CD4-positive, alpha-beta T cell treated with Interleukin-1 beta for 1 hour (primary cell): Measurements from ENCODE around the gene MT4.

Experiments used
- DNase-seq, 2 donors: peaks; one replicate each; pipeline ENCODE4 v3.0.0-alpha.2; 2020 to 2022

MT4 gene

DNA sequence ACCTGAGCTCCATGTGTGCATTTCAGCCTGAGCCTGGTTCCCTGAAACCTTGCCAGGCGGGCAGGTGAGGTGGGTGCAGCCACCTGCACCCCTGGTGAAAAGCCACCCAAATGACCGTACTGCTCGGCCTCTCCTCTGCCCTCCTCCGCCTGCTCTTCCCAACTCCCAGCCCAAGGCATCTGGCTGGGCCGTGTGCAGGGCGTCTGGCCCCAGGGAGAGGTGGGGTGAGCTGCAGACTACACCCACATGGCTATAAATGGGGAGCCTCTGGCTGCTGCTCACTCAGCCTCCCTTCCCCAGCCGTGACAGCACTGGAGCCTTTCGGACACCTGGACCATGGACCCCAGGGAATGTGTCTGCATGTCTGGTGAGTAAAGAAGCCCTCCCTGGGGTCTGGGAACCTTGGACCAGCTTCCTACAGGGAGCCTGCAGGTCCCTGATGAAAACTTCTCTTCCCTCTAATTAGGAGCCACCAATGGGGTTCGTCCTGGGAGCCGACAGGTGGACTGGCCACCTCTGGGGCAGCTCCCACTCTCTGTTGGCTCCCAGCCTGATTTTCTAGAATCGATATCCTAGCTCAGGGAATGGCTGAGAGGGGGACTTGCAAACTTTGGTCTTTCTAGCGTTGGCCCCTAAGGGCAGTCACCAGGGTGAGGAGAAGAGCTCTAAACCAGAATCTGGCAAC, at the start of gene MT4:
Gene MT4 (plus strand): TSS at position 281 of the 685 bp plus-strand sequence. CDS start 56 bp downstream, at position 337.
- DNase-seq: no peak

DNA sequence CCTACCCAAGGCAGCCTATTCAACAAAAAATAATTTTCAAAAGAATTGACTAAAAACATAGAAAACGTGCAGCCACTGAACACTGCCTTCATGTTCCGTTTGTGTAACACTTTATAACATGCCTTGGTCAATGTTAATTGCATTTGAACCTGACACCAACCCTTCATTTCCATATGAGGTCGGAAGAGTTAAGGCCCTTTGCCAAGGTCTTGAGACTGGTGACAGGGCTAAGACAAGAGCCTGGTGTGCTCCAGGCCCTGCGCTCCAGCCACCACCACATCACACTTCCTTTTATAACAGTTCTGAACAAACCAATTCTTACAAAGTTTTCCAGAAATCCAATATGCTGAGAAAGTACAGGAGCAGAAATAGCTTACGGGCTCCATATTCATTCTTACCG, 49.2 kb upstream of the MT4 start:
- no peak for DNase-seq

DNA sequence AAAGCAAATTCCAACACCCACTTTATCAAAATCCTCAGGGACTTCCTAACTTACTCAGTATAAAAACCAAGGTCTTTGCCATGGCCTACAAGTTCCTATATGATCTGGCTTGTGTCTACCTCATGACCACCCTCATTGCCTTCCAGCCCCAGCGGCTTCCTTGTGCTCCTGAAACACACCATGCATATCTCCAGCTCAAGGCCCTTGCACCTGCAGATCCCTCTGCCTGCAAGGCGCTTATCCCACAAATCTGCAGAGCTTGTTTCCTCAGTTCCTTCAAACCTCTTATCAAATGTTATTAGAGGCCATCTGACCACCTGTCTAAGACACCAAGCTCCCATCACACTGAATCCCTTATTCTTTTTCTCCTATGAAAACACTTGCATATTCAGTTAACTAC, 47.7 kb upstream of the MT4 start:
- no peak for DNase-seq

DNA sequence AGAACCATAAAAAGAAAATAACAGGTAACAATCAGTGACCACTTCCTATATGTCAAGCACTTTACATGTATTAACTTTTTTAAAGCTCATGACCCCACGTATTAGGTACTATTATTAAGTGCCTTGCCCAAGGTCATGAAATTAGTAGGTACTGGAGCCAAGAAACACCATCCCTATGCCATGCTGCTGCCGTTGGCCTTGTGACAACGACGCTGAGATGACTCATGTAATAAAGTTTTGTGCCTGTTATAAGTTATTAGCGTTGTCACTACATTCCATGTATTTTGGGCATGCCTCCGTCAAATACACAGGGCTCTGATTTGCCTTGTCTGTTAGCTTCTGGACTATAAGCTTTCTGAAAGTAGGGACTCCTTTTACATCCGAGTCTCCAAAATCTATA, 46.4 kb upstream of the MT4 start:
- no peak for DNase-seq

DNA sequence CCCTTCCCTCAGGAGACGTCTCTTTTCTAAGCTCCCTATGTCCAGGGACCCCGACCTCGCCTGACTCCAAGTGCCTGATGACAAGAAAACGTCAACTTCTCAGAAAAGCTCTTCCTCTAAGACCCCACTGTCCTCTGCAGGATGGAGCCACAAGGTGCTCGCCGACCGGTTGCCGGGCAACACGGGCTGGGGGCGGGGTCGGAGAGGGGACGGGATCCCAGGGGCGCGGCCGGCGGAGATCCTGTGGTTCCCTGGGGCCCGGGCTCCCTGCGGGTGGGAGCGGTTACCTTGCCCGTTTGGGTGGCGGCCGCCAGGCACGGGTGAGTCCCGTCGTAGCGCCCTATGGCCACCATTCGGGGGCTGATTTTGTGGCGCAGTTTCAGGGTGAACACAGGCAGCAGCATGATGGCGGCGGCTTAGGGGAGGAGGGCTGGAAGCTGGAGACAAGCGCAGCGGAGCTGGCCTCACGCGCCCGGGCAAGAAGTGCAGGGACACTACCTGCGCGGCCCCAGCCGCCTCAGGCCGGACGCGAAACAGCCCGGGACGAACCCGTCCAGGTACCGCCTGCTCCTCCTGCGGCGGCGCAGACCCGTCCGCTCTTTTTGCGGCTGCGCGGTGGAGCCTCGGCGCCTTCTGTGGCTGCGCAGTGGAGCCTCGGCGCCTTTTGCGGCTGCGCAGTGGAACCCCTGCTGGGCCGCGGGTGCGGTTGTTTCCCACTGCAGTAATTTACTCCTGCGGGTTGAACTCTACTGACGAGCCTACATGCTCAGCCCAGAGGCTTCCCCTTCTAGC, 45.2 kb upstream of the MT4 start, which contains the start of gene BBS2:
Gene BBS2 (minus strand): TSS at position 566 of the 792 bp plus-strand sequence. CDS start 162 bp downstream, at position 404.
- peak; percentile 91 to 92 for DNase-seq

DNA sequence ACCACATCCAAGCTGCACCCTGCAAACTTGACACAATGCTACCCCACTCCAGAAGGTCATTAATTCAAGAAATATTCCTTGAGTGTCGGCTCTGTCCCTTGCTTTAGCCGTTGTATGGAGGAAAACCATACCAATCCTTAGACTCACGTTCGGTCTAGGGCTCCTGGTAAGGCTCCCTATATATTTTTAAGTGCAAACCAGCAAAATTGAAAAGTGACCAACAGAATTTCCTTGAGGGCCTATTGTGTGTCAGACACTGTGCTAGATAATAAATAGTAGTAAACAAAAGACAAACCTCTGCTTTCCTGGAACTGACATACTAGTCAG, 44.7 kb upstream of the MT4 start:
- DNase-seq: no peak

DNA sequence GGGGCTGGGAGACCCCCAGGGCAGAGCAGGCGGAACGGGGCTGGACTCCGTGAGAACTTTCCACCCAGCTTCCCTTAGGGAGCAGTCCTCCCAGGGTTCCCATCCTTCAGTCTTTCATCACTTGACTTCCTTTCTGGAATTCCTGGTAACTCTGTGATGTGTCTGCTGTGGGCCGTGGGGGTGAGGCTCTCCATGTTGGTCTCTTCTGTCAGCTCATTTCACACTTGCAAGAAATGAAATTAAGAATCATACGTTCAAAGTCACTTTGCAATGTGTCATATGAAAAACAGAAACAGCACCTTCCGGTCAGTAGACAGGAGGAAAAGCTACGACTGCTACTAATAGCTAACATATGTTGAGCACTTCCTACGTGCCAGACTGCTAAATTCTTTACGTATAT, 39.6 kb upstream of the MT4 start:
- DNase-seq: no peak

DNA sequence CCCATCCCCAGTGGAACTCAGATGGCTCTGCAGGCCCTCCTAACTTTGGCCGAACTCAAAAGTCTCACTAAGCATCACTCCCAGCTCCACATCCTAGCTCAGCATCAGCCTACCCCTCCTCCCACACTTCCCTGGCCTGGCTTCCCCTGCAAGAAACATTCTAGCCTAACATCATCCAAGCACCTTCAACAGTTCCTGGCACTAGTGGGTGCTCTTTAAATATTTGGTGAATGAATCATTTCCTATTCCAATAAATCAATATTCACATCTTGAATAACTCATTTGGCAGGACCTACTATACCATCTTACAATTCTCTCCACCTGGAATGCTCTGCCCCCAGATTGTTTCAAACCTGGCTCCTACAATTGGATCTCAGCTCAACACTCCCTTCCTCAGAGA, 34.0 kb upstream of the MT4 start:
- no peak for DNase-seq

DNA sequence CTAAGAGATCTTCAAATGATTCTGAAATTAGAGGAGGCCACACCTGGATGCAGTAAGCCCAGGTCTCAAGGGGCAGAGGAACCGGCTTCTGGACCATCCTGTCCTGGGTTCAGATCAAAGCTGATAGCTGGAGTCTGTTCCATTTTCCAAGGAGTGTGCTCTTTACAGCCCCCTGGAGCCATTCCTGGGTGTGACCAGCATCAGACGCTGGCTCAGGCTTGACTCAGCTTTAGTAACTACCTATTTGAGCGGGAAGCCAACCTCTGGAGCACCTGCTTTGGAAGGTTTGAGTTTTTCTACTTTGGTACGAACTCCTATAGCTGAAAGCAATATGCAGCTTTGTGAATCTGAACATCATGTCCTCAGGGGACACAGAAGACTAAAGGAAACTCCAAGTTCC, 32.2 kb upstream of the MT4 start:
- DNase-seq: no peak

DNA sequence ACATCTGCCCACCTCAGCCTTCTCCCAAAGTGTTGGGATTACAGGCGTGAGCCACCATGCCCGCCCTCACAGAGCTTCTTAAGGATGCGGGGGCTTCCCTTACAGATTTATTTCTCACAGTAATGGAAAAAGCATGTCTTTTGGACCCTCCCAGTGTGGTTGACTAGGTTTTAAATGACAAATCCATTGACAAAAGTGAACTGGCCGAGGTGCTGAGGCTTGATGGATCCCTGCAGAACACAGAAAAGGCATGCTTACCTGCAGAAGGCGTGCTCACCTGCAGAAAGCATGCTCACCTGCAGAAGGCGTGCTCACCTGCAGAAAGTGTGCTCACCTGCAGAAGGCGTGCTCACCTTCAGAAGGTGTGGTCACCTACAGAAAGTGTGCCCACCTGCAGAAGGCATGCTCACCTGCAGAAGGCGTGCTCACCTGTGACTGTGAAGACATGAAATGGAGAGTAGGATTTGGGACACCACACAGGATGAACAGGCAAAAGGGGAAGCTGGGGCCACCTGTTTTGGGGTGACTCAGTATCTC, 30.0 kb upstream of the MT4 start:
- DNase-seq: no peak

DNA sequence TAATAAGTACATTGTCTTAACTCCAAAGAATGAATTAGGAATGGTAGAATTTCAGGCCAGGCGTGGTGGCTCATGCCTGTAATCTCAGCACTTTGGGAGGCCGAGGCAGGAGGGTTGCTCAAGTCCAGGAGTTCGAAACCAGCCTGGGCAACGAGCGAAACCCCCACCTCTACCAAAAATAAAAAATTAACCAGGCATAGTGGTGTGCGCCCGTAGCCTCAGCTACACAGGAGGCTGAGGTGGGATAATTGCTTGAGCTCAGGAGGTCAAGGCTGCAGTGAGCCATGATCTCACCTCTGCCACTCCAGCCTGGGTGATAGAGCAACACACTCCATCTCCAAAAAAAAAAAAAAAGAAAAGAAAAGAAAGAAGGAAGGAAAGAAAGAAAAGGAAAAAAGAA, 26.5 kb upstream of the MT4 start:
- DNase-seq: no peak

DNA sequence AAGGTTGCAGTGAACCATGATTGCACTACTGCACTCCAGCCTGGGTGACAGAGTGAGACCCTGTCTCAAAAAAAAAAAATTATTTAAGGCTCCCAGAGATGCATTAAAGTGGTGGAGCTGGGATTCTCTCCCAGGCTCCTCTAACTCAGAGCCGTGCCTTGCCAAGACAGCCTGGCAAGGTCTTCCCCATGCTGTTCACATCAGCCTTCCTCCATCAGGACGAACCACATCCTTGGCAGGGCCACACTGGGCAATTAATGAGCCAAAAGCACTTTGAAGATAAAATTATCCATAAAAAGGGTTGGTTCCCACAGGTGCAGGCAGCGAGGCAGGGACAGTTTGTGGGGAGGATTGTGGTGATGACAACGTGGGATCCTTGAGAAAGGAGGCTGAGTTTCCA, 25.2 kb upstream of the MT4 start:
- DNase-seq: no peak

DNA sequence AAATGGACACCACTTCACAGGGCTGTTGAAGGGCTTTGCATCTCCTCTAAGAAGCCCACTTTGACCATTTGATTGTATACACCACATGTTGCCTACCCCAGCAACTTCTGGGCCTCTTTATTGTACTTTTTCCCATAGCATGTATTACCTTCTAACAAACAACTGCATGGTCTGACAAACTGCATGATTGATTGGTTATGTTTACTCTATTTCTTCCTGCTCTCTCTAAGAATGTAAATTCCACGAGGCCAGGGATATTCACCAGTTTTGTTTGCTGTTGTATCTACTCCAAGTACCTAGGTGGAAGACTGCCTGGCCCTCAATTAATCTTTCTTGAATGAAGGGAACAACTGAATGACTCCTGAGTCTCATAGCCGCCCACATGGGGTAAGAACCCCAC, 22.8 kb upstream of the MT4 start:
- DNase-seq: no peak

DNA sequence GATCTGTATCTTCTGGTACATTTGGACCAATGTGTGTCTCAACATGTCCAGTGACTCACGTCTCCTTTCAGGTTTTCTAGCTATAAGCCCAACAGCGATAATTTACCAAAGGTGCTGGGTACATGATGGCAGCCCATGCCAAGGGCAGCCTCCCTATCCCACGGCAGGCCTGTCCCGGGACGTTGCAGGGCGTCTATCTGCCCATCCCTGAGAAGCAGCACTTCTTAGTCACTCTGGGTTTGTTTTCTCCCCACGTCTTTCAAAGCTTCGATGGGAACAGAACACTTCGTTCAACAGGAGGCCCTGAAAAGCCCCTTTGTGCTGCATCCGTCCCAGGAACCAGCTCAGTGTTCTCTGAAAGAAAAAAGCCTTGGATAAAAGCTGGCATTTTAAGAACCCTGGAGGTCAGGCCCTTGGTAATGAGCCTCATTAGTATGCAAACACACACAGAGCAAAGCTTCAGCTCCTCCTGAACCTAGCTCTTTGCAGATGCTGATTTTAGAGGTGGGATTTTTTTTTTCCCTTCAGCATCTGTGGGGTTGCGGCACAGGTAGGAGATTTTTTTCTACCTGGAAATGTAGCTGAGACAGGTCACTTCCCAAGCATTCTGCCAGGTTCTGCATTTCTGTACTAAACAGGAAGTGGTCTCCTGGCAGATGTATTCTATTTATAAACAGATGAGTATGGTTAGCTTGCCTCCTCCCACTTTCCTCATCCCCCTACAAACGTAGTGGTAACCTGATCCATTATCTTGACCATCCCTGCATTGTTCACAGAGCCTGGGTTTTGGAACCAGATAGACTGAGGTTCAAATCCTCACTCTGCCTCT, 17.5 kb upstream of the MT4 start:
- no peak for DNase-seq

DNA sequence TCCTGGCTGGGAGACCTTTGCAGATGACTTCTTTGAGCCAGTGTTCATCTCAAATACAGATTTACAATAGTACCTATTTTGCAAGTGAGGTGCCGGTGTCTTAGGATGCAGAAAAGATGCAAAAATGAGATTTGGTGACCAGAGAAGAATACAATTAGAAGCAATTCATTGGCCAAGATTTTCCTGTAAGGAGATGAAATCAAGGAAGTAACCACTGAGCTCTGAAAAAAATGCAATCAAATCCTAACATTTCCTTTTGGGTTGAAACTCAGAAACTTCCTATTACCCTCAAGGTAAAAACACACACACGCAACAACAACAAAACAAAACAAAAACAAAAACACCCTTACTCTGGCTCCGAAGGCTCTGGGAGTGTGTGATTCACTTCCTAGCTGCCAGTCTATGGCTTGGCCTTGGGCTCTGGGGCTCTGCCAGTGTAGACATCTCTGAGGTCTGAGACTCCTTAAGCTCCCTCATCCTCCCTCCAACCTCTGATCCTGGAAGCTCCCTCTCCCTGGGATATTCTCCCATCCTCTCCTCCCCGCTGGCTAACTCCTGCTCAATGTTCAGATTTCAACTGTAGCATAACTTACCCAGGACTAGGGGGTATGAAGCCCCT, 16.8 kb upstream of the MT4 start:
- DNase-seq: no peak

DNA sequence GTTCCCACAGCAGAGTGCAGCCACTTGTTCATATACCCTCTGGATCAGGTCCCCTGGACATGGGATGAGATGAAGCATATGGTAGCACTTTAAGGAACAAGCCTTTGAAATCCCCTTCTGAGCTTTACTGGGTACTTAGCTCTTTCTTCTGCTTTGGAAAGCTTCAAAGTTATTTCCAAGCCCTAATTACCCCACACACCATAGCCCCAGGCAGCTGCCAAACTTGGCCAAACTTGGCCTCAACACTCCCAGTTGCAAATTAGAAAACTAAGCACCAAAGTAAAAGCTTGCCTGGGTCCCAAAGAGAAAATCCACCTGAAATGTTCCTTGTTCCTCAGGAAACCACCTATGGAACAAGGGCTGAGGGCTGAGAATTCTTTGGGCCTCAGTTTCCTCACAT, 15.7 kb upstream of the MT4 start:
- DNase-seq: no peak

DNA sequence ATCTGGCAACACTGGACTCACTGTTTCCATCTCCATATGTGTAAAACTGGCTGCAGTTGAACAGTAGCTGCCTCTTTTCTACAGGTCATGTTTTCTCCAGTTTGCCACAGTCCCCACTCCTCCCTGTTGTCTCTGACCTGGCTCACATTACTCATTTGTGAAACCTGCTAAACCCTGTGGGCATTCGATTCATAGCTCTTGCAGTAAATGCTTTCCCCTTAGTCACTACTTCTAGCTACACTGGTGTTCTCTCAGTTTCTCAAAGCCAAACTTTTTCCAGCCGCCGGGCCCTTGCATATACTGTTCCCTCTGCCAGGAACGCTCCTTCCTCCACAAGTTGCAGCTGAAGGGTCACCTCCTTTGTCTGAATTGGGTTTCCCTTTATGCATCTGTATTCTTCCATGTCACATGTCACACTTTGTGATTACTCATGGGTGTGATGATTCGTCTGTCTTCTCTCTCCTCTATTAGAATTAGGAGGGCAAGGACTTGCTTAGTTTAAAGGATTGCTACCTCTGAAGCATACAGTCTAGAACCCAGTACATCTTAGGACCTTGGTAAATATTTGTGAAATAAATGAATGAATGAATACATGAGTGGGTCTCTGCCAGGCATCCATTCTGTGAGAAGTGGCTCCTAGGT, 15.0 kb upstream of the MT4 start:
- DNase-seq: no peak

DNA sequence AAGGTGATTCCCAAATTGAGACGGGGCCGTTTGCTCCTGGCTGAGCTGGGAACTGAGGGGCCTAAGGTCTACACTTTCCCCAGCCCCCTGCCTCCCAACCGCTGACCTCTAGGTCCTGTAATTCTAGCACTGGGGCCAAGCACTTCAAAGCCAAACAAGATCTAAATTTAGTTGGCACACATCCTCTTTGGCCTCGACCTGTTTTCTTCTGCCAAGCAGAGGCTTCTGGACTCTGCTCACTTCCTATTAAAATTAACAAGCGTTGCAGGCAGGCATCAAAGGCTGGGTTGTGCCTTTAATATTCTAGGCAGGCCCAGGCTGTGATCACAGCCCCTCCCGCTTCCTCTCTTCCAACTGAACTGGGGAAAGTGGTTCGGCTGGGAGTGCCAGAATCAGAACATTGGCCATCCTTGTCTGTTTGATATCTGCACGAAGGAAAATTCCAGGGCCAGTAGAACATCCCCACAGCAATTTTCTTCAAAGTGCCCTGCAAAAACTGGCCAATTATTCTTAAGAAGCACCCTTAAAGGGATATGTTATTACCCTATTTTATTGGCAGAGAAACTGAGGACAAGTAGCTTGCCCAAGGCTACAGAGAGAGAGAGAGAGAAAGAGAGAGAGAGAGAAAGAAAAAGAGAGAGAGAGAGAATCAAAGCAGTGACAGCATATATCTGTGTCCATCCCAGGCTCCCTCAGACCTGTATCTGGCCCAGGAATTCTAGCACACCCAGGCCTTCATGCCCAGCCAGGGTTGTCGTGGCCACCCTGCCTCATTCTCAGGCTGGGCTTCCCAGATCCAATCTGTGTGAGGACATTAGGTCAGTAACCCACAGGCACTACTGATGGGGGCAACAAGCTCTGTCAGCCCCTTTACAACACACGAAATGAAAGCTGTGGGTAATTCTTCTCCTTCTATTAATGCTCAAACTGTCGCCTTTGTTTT, 12.8 kb upstream of the MT4 start:
- no peak for DNase-seq

DNA sequence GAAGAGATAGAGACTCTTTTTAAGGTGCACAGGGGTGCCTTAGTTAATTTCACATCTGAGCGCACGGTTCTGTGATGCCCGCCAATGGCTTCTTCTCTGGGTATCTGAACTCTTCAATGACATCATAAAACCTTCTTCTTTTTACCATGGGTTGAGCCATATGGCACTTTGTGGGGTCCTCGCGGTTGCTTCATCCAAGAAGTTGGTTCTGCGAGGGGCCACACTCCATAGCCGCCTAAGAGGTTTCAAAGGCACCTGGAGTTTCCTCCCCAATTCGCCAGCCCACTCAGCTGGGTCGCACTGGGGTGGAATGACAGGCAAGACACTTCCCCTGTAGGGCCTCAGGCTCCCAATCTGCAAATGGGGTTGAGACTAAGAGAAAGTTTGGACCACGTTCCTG, 10.4 kb upstream of the MT4 start:
- DNase-seq: no peak

DNA sequence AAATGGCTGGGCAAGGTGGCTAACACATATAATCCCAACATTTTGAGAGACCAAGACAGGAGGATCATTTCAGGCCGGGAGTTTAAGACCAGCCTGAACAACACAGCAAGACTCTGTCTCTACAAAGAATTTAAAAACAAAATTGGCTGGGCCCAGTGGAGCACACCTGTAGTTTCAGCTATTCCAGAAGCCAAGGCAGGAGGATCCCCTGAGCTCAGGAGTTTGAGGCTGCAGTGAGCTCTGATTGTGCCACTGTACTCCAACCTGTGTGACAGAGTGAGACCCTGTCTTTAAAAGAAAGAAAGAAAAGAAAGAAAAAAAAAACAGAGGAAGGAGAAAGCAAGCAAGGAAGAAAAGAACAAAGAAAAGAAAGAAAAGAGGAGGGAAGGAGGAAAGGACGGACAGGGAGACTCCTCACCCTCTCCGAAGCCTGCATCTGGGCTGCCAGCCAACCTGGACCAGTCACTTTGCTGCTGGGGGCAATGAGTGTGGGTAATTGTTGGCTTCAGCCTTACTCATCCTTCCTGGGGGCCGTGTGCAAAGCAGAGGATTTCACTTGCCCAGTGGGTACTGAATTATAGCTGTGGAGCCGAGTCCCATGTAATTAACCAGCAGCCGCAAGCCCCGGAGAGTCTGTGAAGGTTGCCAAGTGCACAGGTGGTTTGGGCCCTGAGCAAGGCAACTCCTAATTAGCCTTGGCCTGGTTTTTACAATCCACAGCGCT, 6.7 kb upstream of the MT4 start:
- DNase-seq: no peak

DNA sequence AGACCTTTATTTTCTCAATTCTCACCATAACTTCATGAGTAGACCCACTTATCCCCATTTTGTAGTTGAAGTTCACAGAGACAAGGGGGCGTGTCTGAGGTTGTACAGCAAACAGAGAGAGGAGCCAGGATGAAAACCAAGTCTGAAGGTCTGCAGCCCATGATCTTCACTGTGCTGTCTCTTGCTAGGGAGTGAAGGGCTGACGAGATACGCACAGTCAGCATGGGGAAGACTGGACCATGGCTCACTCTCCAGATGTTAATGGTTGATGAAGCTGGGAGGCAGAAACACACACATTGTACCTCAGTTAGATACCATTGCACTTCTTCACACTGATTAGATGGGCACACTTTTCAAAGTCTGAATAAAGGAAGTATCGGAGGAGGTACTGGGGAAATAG, 5.8 kb upstream of the MT4 start:
- DNase-seq: no peak
